ENCODE data around the gene SLC6A11.

SLC6A11 gene

GRCh38 chr3:10816019-10816862 is at the start of gene SLC6A11:
TSS of gene SLC6A11 (plus strand) at chr3:10816228. CDS start at chr3:10816266, 38 bp downstream.
- peak in 32 of 42 donors; percentile 7 to 60 (median 28) for DNase-seq

GRCh38 chr3:10768708-10769394 is 47.2 kb upstream of the SLC6A11 start:
- intact Hi-C loops (cut with DNase I): no loop called here
- peak in 1 of 42 donors; percentile 27 for DNase-seq

More at GRCh38 chr3:10816019-10816862, at the start of gene SLC6A11:
- intact Hi-C loops (cut with DNase I): no loop called here

GRCh38 chr3:10770547-10770946 is 45.5 kb upstream of the SLC6A11 start:
- intact Hi-C loops (cut with DNase I): no loop called here
- DNase-seq: no peak

GRCh38 chr3:10770981-10771380 is 45.0 kb upstream of the SLC6A11 start:
- no peak for DNase-seq

GRCh38 chr3:10771486-10772270 is 44.4 kb upstream of the SLC6A11 start:
- DNase-seq: peak in 1 of 42 donors; percentile 20
- intact Hi-C loops (cut with DNase I): no loop called here

More at GRCh38 chr3:10770981-10771380, 45.0 kb upstream of the SLC6A11 start:
- intact Hi-C loops (cut with DNase I): no loop called here

- DNase-seq: peak in 4 of 42 donors; percentile 20 to 48 (median 34)
- intact Hi-C loops (cut with DNase I): no loop called here
These were observed 43.5 kb upstream of the SLC6A11 start for GRCh38 chr3:10772271-10773161.

- intact Hi-C loops (cut with DNase I): no loop called here
- peak in 1 of 42 donors; percentile 21 for DNase-seq
These were observed 41.8 kb upstream of the SLC6A11 start for GRCh38 chr3:10774129-10774670.

- DNase-seq: peak in 1 of 42 donors; percentile 31
- intact Hi-C loops (cut with DNase I): no loop called here
These were observed 41.2 kb upstream of the SLC6A11 start for GRCh38 chr3:10774825-10775224.

GRCh38 chr3:10775259-10775658 is 40.8 kb upstream of the SLC6A11 start:
- intact Hi-C loops (cut with DNase I): no loop called here
- DNase-seq: peak in 1 of 42 donors; percentile 17

GRCh38 chr3:10775828-10776227 is 40.2 kb upstream of the SLC6A11 start:
- peak in 1 of 42 donors; percentile 36 for DNase-seq
- intact Hi-C loops (cut with DNase I): no loop called here

GRCh38 chr3:10777627-10778026 is 38.4 kb upstream of the SLC6A11 start:
- intact Hi-C loops (cut with DNase I): no loop called here

GRCh38 chr3:10778492-10779292 is 37.3 kb upstream of the SLC6A11 start:
- intact Hi-C loops (cut with DNase I): no loop called here
- DNase-seq: peak in 1 of 42 donors; percentile 16

More at GRCh38 chr3:10777627-10778026, 38.4 kb upstream of the SLC6A11 start:
- DNase-seq: peak in 1 of 42 donors; percentile 29

GRCh38 chr3:10779293-10779805 is 36.7 kb upstream of the SLC6A11 start:
- intact Hi-C loops (cut with DNase I): no loop called here
- peak in 1 of 42 donors; percentile 31 for DNase-seq

GRCh38 chr3:10780243-10780642 is 35.8 kb upstream of the SLC6A11 start:
- peak in 1 of 42 donors; percentile 5 for DNase-seq
- intact Hi-C loops (cut with DNase I): no loop called here

GRCh38 chr3:10780922-10781321 is 35.1 kb upstream of the SLC6A11 start:
- peak in 1 of 42 donors; percentile 35 for DNase-seq
- intact Hi-C loops (cut with DNase I): no loop called here

- DNase-seq: peak in 1 of 42 donors; percentile 14
- intact Hi-C loops (cut with DNase I): no loop called here
These were observed 34.0 kb upstream of the SLC6A11 start for GRCh38 chr3:10781981-10782380.

Data from head of caudate nucleus (tissue), 42 donors.